Iris pigment epithelial cell (primary cell): ENCODE data around the gene TRAPPC2L.
"Not testable (repeated sequence)": the region's sequence is repeated elsewhere in the genome, so short reads cannot be mapped to it uniquely, and the experiment has no call there.

Source experiments
- DNase-seq: peaks from one replicate; pipeline ENCODE4 v3.0.0-alpha.2; 2011; ENCODE audit warnings: low read depth

The TRAPPC2L gene

GRCh38 chr16:88893127-88893968 is 36.4 kb downstream of the TRAPPC2L start:
- DNase-seq = no peak

DNA sequence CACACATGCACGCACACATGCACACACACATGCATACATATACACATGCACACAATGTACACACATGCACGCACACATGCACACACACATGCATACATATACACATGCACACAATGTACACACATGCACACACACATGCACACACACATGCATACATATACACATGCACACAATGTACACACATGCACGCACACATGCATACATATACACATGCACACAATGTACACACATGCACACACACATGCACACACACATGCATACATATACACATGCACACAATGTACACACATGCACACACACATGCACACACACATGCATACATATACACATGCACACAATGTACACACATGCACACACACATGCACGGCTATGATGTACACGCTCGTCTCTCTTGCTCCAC is 37.3 kb downstream of the TRAPPC2L start:
- not testable (repeated sequence) for DNase-seq

DNA sequence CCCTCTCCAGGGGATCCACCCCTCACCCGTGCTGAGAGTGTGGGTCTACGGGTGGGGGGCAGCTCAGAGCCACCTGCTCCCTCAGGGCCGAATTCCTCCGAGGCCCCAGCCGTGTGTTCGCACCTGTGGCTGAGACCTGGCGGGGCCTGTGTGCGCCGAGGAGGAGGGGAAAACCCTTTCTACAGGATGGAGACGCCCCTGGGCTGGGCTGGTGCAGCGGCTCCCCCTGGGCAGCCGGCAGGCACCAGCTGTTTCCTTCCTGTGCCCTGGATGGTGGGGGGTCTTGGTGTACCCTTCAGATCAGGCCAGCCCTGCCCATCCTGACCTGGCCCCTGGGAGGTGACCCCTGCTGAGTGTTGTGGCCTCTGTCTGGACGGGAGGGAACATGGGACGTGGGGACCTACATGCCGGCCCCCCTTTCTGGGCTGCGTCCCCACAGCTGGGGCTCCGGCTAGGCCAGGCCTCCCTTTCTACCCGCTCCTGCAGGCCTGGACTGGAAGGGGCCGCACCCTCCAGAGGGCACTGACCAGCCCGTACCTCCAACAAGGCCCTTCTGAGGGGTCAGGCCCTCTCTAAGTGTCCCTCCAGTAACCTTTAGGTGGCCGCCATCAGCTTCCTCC is 37.9 kb downstream of the TRAPPC2L start:
- no peak for DNase-seq

DNA sequence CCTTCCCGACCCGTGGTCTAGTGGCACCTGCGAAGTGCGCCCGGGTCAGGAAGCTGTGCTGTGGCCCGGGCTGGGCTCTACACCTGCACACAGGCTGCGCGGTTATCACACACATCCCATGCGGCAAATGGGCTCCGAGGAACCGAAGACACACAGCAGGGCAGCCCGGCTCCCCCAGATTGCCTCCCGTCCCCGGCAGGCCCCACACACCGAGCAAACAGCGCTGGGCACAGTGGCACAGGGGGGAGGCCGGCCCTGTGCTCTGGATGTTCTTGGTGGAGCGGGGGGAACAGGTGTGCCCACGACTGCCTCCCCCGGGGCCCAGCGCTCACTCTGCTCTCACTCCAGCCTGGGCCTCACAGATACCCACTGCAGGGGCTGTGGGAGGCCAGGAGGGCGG is 38.4 kb downstream of the TRAPPC2L start:
- DNase-seq = no peak

DNA sequence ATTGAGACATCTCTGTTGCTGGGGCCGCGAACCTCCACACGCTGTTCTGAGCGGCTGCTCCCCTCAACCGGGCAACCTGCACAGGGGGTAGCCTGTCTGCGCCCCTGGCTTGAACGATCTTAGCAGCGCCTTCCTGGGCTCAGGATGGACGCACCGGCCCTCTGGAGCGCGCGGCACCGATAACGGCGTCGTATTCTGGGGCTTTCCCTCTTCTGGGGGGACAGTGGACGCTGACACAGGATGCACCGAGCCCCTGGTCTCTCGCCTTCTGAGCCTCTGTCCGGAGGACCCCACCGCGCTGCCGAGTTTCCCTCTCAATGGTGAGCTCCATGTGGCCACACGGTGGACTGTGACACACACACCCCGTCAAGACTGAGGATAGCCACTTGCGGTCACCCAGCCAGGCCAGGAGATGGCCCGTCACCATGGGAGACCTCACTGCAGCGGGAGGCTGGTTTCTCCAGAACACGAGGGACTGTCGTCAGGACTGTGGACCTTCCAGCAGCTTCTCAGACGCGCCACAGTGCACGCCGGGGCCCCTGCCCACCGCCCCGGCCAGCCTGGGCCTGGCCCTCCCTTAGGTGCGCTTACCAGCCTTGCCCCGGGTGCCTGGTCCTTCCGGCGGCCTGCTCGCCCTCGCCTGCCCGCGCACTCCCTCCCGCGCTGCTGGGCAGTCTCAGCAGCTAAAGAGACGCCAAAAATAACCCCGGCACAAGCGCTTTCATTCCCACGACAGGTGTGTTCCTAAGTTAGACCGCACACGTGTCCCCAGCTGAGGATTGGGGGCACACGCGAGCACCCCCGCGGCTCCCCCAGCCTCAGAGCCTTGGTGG is 39.5 kb downstream of the TRAPPC2L start:
- no peak for DNase-seq

- DNase-seq = no peak
Measured at GRCh38 chr16:88897696-88898425, 40.9 kb downstream of the TRAPPC2L start.

DNA sequence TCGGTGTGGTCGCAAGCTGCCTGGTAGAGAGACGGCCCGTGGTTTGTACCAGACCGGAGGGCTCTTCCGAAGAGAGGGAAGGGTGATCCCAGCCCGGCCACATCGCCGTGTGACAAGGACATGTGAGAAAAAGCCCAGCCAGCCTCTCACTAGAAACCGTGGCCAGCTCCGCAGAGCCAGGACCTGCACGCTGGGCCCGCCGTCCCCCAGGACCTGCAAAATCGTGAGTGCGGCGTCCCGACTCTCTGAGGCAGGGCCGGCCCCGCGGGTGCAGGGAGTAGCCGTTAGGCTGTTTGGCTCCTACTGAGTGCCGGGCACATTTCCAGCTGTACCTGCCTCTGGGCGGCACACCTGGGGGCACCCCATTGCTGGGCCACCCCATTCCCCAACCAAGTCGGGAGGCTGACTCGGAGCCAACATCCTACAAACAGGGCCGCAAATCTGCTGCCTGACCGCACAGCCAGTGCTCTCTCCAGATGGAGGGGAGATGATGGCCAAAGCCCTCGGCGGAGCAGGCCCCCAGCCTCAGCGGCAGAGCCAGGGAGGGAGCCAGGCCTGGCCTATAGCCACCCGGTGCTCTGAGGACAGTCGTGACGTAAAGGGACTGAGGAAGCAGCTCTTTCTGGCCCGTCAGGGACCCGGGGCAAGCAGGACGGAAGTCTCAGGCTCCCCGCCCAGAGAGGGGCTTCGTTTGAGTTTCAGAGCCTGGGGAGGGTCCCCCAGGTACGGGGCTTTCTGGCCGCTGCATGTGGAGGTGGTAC is 43.2 kb downstream of the TRAPPC2L start:
- DNase-seq = no peak

GRCh38 chr16:88900662-88901052 is 43.7 kb downstream of the TRAPPC2L start:
- DNase-seq = no peak

GRCh38 chr16:88901718-88902337 is 44.9 kb downstream of the TRAPPC2L start:
- DNase-seq = no peak

GRCh38 chr16:88902744-88903143 is 45.8 kb downstream of the TRAPPC2L start:
- DNase-seq = no peak

GRCh38 chr16:88903267-88903666 is 46.3 kb downstream of the TRAPPC2L start:
- DNase-seq = no peak

DNA sequence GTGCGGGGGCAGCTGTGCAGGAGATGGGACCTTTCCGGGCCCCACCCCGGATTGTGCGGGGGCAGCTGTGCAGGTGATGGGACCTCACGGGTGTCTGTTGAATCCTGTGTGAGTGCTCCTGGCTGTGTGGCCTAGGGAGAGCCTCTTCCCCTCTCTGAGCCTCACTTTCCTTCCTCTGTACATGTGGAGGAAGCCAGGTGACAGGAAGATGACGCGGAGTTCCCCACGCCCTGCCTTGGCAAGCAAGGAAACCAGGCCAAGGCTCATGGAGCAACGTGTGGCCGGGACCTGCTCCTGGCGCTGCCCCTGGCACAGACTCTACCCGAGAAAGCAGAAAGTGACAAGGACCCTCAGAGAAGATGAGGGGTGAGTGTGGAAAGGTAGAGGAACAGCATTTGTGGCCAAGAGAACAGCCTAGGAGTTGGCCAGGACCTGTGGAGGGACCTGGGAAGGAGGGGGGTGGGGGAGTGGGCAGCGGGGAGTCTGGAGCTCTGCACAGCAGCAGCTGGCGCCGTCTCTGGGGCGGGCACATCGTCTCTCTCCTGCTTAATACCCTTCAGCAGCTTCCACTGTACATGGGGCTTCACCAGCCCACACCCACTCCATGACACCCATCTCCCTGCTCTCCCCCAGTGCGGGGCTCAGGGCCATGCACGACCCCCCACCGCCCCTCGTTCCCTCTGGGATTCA is 47.9 kb downstream of the TRAPPC2L start:
- DNase-seq = no peak

DNA sequence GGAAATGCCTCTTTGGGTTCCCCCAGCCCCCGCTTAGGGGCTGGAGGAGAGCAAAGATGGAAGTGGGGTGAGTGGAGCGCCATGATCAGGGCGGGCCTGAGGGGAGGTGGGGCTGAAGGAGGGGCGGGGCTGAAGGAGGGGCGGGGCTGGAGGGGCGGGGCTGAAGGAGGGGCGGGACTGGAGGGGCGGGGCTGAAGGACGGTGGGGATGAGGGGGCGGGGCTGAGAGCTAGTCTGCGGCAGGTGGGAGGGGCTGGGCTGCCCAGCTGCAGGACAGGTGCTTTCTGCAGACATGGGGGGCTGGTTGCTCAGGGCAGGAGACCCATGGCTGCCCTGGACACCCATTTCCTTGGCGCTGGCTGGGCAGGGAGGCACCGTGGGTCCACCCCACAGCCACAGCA is 48.6 kb downstream of the TRAPPC2L start:
- peak; percentile 8 for DNase-seq

- DNase-seq = no peak
Measured at GRCh38 chr16:88906020-88906419, 49.1 kb downstream of the TRAPPC2L start.

- no peak for DNase-seq
Measured at GRCh38 chr16:88906535-88907105, 49.7 kb downstream of the TRAPPC2L start.

DNA sequence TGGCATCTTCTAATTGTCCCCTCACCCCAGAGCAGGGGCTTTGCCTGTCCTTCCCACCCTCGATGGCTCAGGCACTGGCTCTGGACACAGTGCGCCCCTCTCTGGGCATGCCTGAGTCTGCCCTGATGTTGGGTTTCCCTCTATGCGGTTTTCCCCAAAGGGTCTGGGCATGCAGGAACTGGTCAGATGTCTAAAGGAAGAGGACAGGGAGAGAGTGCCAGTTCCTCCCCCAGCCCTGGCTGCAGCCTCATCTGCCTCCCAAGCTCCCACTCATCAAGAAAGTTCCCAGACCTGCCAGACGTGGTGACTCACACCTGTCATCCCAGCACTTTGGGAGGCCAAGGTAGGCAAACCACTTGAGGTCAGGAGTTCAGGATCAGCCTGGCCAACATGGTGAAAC is 50.8 kb downstream of the TRAPPC2L start:
- DNase-seq = peak; percentile 54

- no peak for DNase-seq
Measured at GRCh38 chr16:88908307-88908706, 51.4 kb downstream of the TRAPPC2L start.

- no peak for DNase-seq
Measured at GRCh38 chr16:88909431-88910210, 52.7 kb downstream of the TRAPPC2L start.
